Large intestine (tissue), 3 donors: Measurements from ENCODE around the gene MRTFA. TPM values are rescaled to one million over a fixed set of nuclear protein-coding genes. Genes with fewer than 3 reads are reported as not detected.

Source experiments
- DNase-seq, 2 donors: peaks; one replicate each; pipeline versions ENCODE4 v3.0.0 to v3.0.0-alpha.2; 2013
- H3K27ac ChIP-seq: one replicate; pipeline ENCODE4 v1.5.1; 2013; ENCODE audit warnings: low read length
- H3K27me3 ChIP-seq: 2 replicates; pipeline ENCODE4 v1.6.1; 2013; ENCODE audit warnings: low read length; ENCODE audit not compliant: control insufficient read depth, insufficient read depth
- H3K36me3 ChIP-seq: 2 replicates; pipeline ENCODE4 v1.6.1; 2013; ENCODE audit warnings: low read length; ENCODE audit not compliant: control insufficient read depth, insufficient read depth
- H3K4me1 ChIP-seq: one replicate; pipeline ENCODE4 v1.6.1; 2013; ENCODE audit warnings: low read length; ENCODE audit not compliant: control insufficient read depth, insufficient read depth
- H3K4me3 ChIP-seq: one replicate; pipeline ENCODE4 v1.5.1; 2013; ENCODE audit warnings: low read length
- H3K9me3 ChIP-seq: one replicate; pipeline ENCODE4 v1.6.1; 2013; ENCODE audit warnings: mild to moderate bottlenecking, low read depth, low read length, moderate library complexity; ENCODE audit not compliant: control insufficient read depth
- WGBS: methylation state at CpG from one replicate; pipeline ENCODE4 v1.1.5; 2013; ENCODE audit warnings: low lambda C conversion rate; ENCODE audit not compliant: insufficient coverage; 5-methylcytosine and 5-hydroxymethylcytosine counted together
- polyA plus RNA-seq: library from polyadenylated mRNA; unstranded; fragments of 120-200 nt; gene quantifications from one replicate; pipeline ENCODE4 v1.2.1, GENCODE V29; 2013

MRTFA gene
- polyA plus RNA-seq, 1 donor: 17.1 TPM

GRCh38 chr22:40407021-40407761 is 229.3 kb downstream of the MRTFA start:
- no peaks in the 10 kb centered on the region for H3K4me1 ChIP-seq
- no peaks in the 10 kb centered on the region for H3K9me3 ChIP-seq
- peaks cover 89% of the 10 kb centered on the region for H3K36me3 ChIP-seq
- WGBS: 100% methylated on average over 4 of the region's 37 CpGs
- DNase-seq: no peak
- H3K27me3 ChIP-seq: no peaks in the 10 kb centered on the region
- no peak overlapping the region for H3K4me3 ChIP-seq
- no peak overlapping the region for H3K27ac ChIP-seq

GRCh38 chr22:40406063-40406890 is 230.2 kb downstream of the MRTFA start:
- Histone ChIP-seq H3K27me3 (no peaks in the 10 kb centered on the region), H3K4me1 (no peaks in the 10 kb centered on the region), H3K36me3 (peaks cover 93% of the 10 kb centered on the region), H3K27ac (no peak overlapping the region), H3K4me3 (no peak overlapping the region), H3K9me3 (no peaks in the 10 kb centered on the region)
- no CpG with 5 or more reads among the region's 31 CpGs for WGBS
- no peak for DNase-seq

GRCh38 chr22:40405178-40406062 is 231.1 kb downstream of the MRTFA start:
- H3K4me3 ChIP-seq: no peak overlapping the region
- DNase-seq: no peak
- peaks cover 93% of the 10 kb centered on the region for H3K36me3 ChIP-seq
- no peaks in the 10 kb centered on the region for H3K9me3 ChIP-seq
- H3K27ac ChIP-seq: no peak overlapping the region
- H3K4me1 ChIP-seq: no peaks in the 10 kb centered on the region
- WGBS: 100% methylated on average over 2 of the region's 28 CpGs
- H3K27me3 ChIP-seq: no peaks in the 10 kb centered on the region

GRCh38 chr22:40404251-40405177 is 232.0 kb downstream of the MRTFA start:
- H3K4me3 ChIP-seq: no peak overlapping the region
- DNase-seq: no peak
- no peaks in the 10 kb centered on the region for H3K9me3 ChIP-seq
- H3K4me1 ChIP-seq: no peaks in the 10 kb centered on the region
- no CpG with 5 or more reads among the region's 25 CpGs for WGBS
- H3K36me3 ChIP-seq: peaks cover 85% of the 10 kb centered on the region
- H3K27ac ChIP-seq: no peak overlapping the region
- H3K27me3 ChIP-seq: no peaks in the 10 kb centered on the region

- Histone ChIP-seq H3K36me3 (peaks cover 76% of the 10 kb centered on the region), H3K4me3 (no peak overlapping the region), H3K27me3 (no peaks in the 10 kb centered on the region), H3K27ac (no peak overlapping the region), H3K9me3 (no peaks in the 10 kb centered on the region), H3K4me1 (no peaks in the 10 kb centered on the region)
- no CpG with 5 or more reads among the region's 7 CpGs for WGBS
- DNase-seq: no peak
Observed at GRCh38 chr22:40403651-40404050, 232.9 kb downstream of the MRTFA start.

- Histone ChIP-seq H3K36me3 (peaks cover 71% of the 10 kb centered on the region), H3K9me3 (no peaks in the 10 kb centered on the region), H3K27ac (no peak overlapping the region), H3K4me3 (no peak overlapping the region), H3K4me1 (no peaks in the 10 kb centered on the region), H3K27me3 (no peaks in the 10 kb centered on the region)
- no peak for DNase-seq
- WGBS: 100% methylated on average over 1 of the region's 3 CpGs
Observed at GRCh38 chr22:40403141-40403540, 233.4 kb downstream of the MRTFA start.

- Histone ChIP-seq H3K27me3 (no peaks in the 10 kb centered on the region), H3K4me1 (no peaks in the 10 kb centered on the region), H3K36me3 (peaks cover 60% of the 10 kb centered on the region), H3K9me3 (no peaks in the 10 kb centered on the region), H3K4me3 (no peak overlapping the region), H3K27ac (no peak overlapping the region)
- DNase-seq: no peak
- WGBS: 100% methylated on average over 2 of the region's 8 CpGs
Observed at GRCh38 chr22:40401981-40402406, 234.5 kb downstream of the MRTFA start.

GRCh38 chr22:40401532-40401931 is 235.0 kb downstream of the MRTFA start:
- Histone ChIP-seq H3K36me3 (peaks cover 55% of the 10 kb centered on the region), H3K27ac (no peak overlapping the region), H3K4me1 (peaks cover 4% of the 10 kb centered on the region), H3K4me3 (no peak overlapping the region), H3K27me3 (no peaks in the 10 kb centered on the region), H3K9me3 (no peaks in the 10 kb centered on the region)
- WGBS: no CpG with 5 or more reads among the region's 4 CpGs
- DNase-seq: no peak

GRCh38 chr22:40400159-40400558 is 236.4 kb downstream of the MRTFA start:
- peaks cover 4% of the 10 kb centered on the region for H3K4me1 ChIP-seq
- 86% methylated on average over 1 of the region's 15 CpGs for WGBS
- H3K4me3 ChIP-seq: no peak overlapping the region
- no peak for DNase-seq
- H3K9me3 ChIP-seq: no peaks in the 10 kb centered on the region
- H3K27ac ChIP-seq: no peak overlapping the region
- H3K36me3 ChIP-seq: peaks cover 45% of the 10 kb centered on the region
- H3K27me3 ChIP-seq: no peaks in the 10 kb centered on the region
